B cell (primary cell): ENCODE data around the gene LMNTD2. TPM values are rescaled to one million over a fixed set of nuclear protein-coding genes. Genes with fewer than 3 reads are reported as not detected.

Source experiments
- ATAC-seq: fragments of 200-7000 bp; cut with Tn5 transposase; one replicate; pipeline ENCODE4 v1.10.0; 2021; ENCODE audit warnings: low read depth, mild to moderate bottlenecking, moderate number of reproducible peaks, moderate library complexity
- CTCF ChIA-PET: fragments of 350-600 bp; sonication (Branson Sonifier 250); formaldehyde crosslinking; loops from one replicate; lab custom pipeline; 2021; ENCODE audit warnings: antibody characterized with exemption, inconsistent platforms; lab: Charles Lee
- POLR2A ChIA-PET: fragments of 350-600 bp; sonication (Branson Sonifier 250); formaldehyde crosslinking; loops from one replicate; lab custom pipeline; 2021; ENCODE audit warnings: antibody characterized with exemption; lab: Charles Lee
- DNase-seq: peaks from one replicate; pipeline ENCODE4 v3.0.0; 2013
- H2AFZ ChIP-seq: 2 replicates; pipeline ENCODE4 v1.6.1; 2012; ENCODE audit warnings: mild to moderate bottlenecking, low read depth, low read length; ENCODE audit not compliant: insufficient read depth, poor library complexity, severe bottlenecking
- H3K27ac ChIP-seq, 2 donors: 1 replicate in 1 of 2; 2 replicates in 1 of 2; pipeline ENCODE4 v1.5.1; 2012 to 2013; ENCODE audit warnings: low read length in 2 of 2, mild to moderate bottlenecking in 2 of 2, moderate library complexity in 1 of 2
- H3K27me3 ChIP-seq, 4 experiments: fragments of 200-600 bp in 1 of 4; sonication (generic) in 1 of 4; replicated peaks in 1 of 4; 1 replicate in 2 of 4; 2 replicates in 2 of 4; pipeline versions ENCODE4 v1.6.1 to v1.7.0; 2013 to 2016; ENCODE audit warnings: low read length in 3 of 4, mild to moderate bottlenecking in 2 of 4, mixed read lengths in 1 of 4, moderate library complexity in 1 of 4; ENCODE audit not compliant: insufficient read depth in 4 of 4, control insufficient read depth in 3 of 4; ENCODE audit errors: control extremely low read depth in 1 of 4
- H3K36me3 ChIP-seq, 2 experiments: replicated peaks in 1 of 2; 1 replicate in 1 of 2; 2 replicates in 1 of 2; pipeline versions ENCODE4 v1.6.1 to v1.7.1; 2013; ENCODE audit warnings: low read length in 1 of 2; ENCODE audit not compliant: insufficient read depth in 2 of 2, control insufficient read depth in 1 of 2; ENCODE audit errors: control extremely low read depth in 1 of 2, extremely low read depth in 1 of 2
- H3K4me1 ChIP-seq, 2 donors: fragments of 200-600 bp in 1 of 2; sonication (generic) in 1 of 2; 1 replicate in 1 of 2; 2 replicates in 1 of 2; pipeline versions ENCODE4 v1.5.1 to v1.6.1; 2013 to 2017; ENCODE audit warnings: low read length in 2 of 2; ENCODE audit not compliant: control insufficient read depth in 2 of 2, insufficient read depth in 2 of 2
- H3K4me2 ChIP-seq: replicated peaks from 2 replicates; pipeline ENCODE3; 2012; ENCODE audit warnings: mild to moderate bottlenecking, low read depth, low read length; ENCODE audit not compliant: poor library complexity, severe bottlenecking
- H3K4me3 ChIP-seq, 5 experiments: fragments of 200-600 bp in 1 of 5; sonication (generic) in 1 of 5; 1 replicate in 3 of 5; 2 replicates in 2 of 5; pipeline versions ENCODE4 v1.5.1 to v1.7.0; 2011 to 2016; ENCODE audit warnings: low read length in 4 of 5, mild to moderate bottlenecking in 4 of 5, low read depth in 2 of 5, control low read depth in 1 of 5, moderate library complexity in 1 of 5; ENCODE audit not compliant: insufficient read depth in 1 of 5; ENCODE audit errors: control extremely low read depth in 1 of 5, extremely low read depth in 1 of 5
- H3K79me2 ChIP-seq: fragments of 200-600 bp; sonication (generic); one replicate; pipeline ENCODE4 v1.6.0; 2016; ENCODE audit warnings: low read length; ENCODE audit not compliant: control insufficient read depth, insufficient read depth
- H3K9ac ChIP-seq: fragments of 200-600 bp; sonication (generic); 2 replicates; pipeline ENCODE4 v1.6.1; 2017; ENCODE audit warnings: mild to moderate bottlenecking, low read length, moderate library complexity
- H3K9me3 ChIP-seq, 3 donors: one replicate each; pipeline versions ENCODE4 v1.6.1 to v1.7.1; 2013; ENCODE audit warnings: low read length in 2 of 3; ENCODE audit not compliant: control insufficient read depth in 2 of 3, insufficient read depth in 1 of 3; ENCODE audit errors: control extremely low read depth in 1 of 3
- H4K20me1 ChIP-seq: 2 replicates; pipeline ENCODE4 v1.6.0; 2012; ENCODE audit warnings: mild to moderate bottlenecking, low read length; ENCODE audit not compliant: insufficient read depth, control insufficient read depth, poor library complexity, severe bottlenecking
- H3K27ac Mint-ChIP-seq: one replicate; pipeline ENCODE4 v1.8.0; 2021; ENCODE audit warnings: mixed read lengths
- H3K27me3 Mint-ChIP-seq: one replicate; pipeline ENCODE4 v1.8.0; 2021; ENCODE audit warnings: mixed read lengths
- H3K4me1 Mint-ChIP-seq: one replicate; pipeline ENCODE4 v1.8.0; 2021; ENCODE audit warnings: mixed read lengths
- H3K4me3 Mint-ChIP-seq: one replicate; pipeline ENCODE4 v1.8.0; 2021; ENCODE audit warnings: mixed read lengths
- H3K9me3 Mint-ChIP-seq: one replicate; pipeline ENCODE4 v1.8.0; 2022; ENCODE audit warnings: mixed read lengths; ENCODE audit not compliant: insufficient read depth
- CTCF ChIP-seq: fragments of 200-600 bp; IDR thresholded peaks from one replicate; pipeline ENCODE4 v1.8.0; 2022; ENCODE audit warnings: antibody characterized with exemption, mild to moderate bottlenecking
- EZH2 ChIP-seq: IDR thresholded peaks from 2 replicates; pipeline ENCODE4 v1.6.1; 2012; ENCODE audit warnings: borderline replicate concordance, low read depth, mild to moderate bottlenecking, moderate library complexity, low read length; ENCODE audit not compliant: insufficient read depth, poor library complexity, severe bottlenecking
- WGBS: methylation state at CpG from one replicate; pipeline ENCODE4 v1.1.5; 2013; ENCODE audit warnings: missing lambda C conversion rate; ENCODE audit not compliant: insufficient coverage; 5-methylcytosine and 5-hydroxymethylcytosine counted together
- intact Hi-C: fragments of 100-400 bp; cut with micrococcal nuclease; formaldehyde crosslinking; loops from one replicate; pipeline ENCODE4 v1.10.0; 2022
- polyA plus RNA-seq: library from polyadenylated mRNA; depleted of rRNA; stranded (reverse); fragments of >200 nt; gene quantifications from 2 replicates; pipeline ENCODE4 v1.2.3, GENCODE V29; 2012
- total RNA-seq, 2 donors: library from RNA; stranded (reverse); fragments of 120-200 nt in 1 of 2; gene quantifications; 1 replicate in 1 of 2; 2 replicates in 1 of 2; pipeline versions ENCODE4 v1.2.3 to v1.2.4, GENCODE V29; 2013 to 2022

The LMNTD2 gene
- total and polyA plus RNA-seq, 2 donors (not counting 1 experiment from before 2014, with no cell fraction given) = 21.4 to 29.6 TPM

- Histone ChIP-seq H3K36me3 (peaks cover 0 to 25% of the 10 kb centered on the region in 2 experiments), H4K20me1 (peaks cover 36% of the 10 kb centered on the region), H3K4me2 (peak overlapping the region; percentile 99), H3K9me3 (no peaks in the 10 kb centered on the region), H3K79me2 (peaks cover 32% of the 10 kb centered on the region), H3K4me3 (peak overlapping the region; percentile 25 to 73 (median 67)), H3K9ac (peak overlapping the region; percentile 74), H3K27me3 (no peaks in the 10 kb centered on the region), H2AFZ (peak overlapping the region; percentile 46), H3K27ac (no peak overlapping the region), H3K4me1 (peaks cover 17 to 35% of the 10 kb centered on the region in 2 donors)
- Mint-ChIP-seq H3K9me3 (no peaks in the 10 kb centered on the region), H3K4me3 (peak overlapping the region; percentile 74), H3K4me1 (peaks cover 20% of the 10 kb centered on the region), H3K27me3 (no peaks in the 10 kb centered on the region), H3K27ac (peak overlapping the region; percentile 70)
- no peak for TF ChIP-seq CTCF
- TF ChIP-seq EZH2 = no peak
- ChIA-PET CTCF (interaction anchor here (0.7 to 2.2 kb wide), 2 partner anchors 10 to 15 kb away, joined by 3 to 6 read pairs; no protein-coding TSS in a partner anchor), POLR2A (interaction anchor here (1.9 to 3.0 kb wide), 2 partner anchors 128 to 285 kb away, joined by 5 to 11 read pairs; partner anchors contain the start of gene PNPLA2)
- WGBS = 11% methylated on average over 66 of the region's 66 CpGs
- no peak for ATAC-seq
- peak; percentile 64 for DNase-seq
- intact Hi-C loops = loop anchor here (5.0 kb wide), 4 partner anchors 188 to 773 kb away; partner anchors contain the start of genes BET1L, RIC8A, SLC25A22 and TOLLIP
These were observed 25.9 kb downstream of the LMNTD2 start for GRCh38 chr11:534396-535209.
